AG04450 (cell line): ENCODE results near the gene AKAP7. TPM values are rescaled to one million over a fixed set of nuclear protein-coding genes. Genes with fewer than 3 reads are reported as not detected.

Experiments
- CTCF ChIA-PET: fragments of 300-600, 350-600 bp; formaldehyde crosslinking; extraction: SDS; loops from one replicate; lab custom pipeline; 2022; ENCODE audit warnings: antibody characterized with exemption, inconsistent platforms; lab: Charles Lee
- POLR2A ChIA-PET: fragments of 350-600 bp; formaldehyde crosslinking; extraction: SDS; loops from one replicate; lab custom pipeline; 2021; ENCODE audit warnings: antibody characterized with exemption, inconsistent platforms; lab: Yijun Ruan, JAX
- DNase-seq: peaks from one replicate; pipeline ENCODE4 v3.0.0-alpha.2; 2011; ENCODE audit warnings: low read depth, low spot score
- H3K27ac ChIP-seq: one replicate; pipeline ENCODE4 v1.5.1; 2012; ENCODE audit warnings: low read depth, low read length, control low read depth
- H3K27me3 ChIP-seq: one replicate; pipeline ENCODE4 v1.6.0; 2012; ENCODE audit warnings: low read length; ENCODE audit not compliant: control insufficient read depth, insufficient read depth
- H3K4me3 ChIP-seq: 2 replicates; pipeline ENCODE4 v1.5.1; 2011; ENCODE audit warnings: mild to moderate bottlenecking, low read depth, low read length, control low read depth
- H3K9me3 ChIP-seq: 2 replicates; pipeline ENCODE4 v1.5.1; 2012; ENCODE audit warnings: low read length; ENCODE audit not compliant: control insufficient read depth, insufficient read depth
- CTCF ChIP-seq: IDR thresholded peaks from 2 replicates; pipeline ENCODE4 v1.5.1; 2011; ENCODE audit warnings: low read depth, low read length, control low read depth, inconsistent platforms
- polyA plus RNA-seq: library from polyadenylated mRNA; depleted of rRNA; stranded (reverse); fragments of >200 nt; gene quantifications from 2 replicates; pipeline ENCODE4 v1.2.3, GENCODE V29; 2011

Gene AKAP7
- polyA plus RNA-seq, 1 experiment = 1.9 TPM

- ChIA-PET POLR2A (no interaction called here), CTCF (interaction anchor here (0.9 to 1.1 kb wide), 2 partner anchors 67 to 365 kb away, joined by 5 to 7 read pairs; no protein-coding TSS in a partner anchor)
- H3K4me3 ChIP-seq = peak overlapping the region; percentile 54
- 0 out of 2 replicates have a peak, but pooled peaks have one; percentile 3 for TF ChIP-seq CTCF
- no peaks in the 10 kb centered on the region for H3K9me3 ChIP-seq
- H3K27me3 ChIP-seq = no peaks in the 10 kb centered on the region
- H3K27ac ChIP-seq = no peak overlapping the region
- DNase-seq = peak; percentile 8
These were observed 114.9 kb downstream of the AKAP7 start for GRCh38 chr6:131250122-131250521.

GRCh38 chr6:131250936-131251335, 115.7 kb downstream of the AKAP7 start:
- POLR2A ChIA-PET = no interaction called here

DNA sequence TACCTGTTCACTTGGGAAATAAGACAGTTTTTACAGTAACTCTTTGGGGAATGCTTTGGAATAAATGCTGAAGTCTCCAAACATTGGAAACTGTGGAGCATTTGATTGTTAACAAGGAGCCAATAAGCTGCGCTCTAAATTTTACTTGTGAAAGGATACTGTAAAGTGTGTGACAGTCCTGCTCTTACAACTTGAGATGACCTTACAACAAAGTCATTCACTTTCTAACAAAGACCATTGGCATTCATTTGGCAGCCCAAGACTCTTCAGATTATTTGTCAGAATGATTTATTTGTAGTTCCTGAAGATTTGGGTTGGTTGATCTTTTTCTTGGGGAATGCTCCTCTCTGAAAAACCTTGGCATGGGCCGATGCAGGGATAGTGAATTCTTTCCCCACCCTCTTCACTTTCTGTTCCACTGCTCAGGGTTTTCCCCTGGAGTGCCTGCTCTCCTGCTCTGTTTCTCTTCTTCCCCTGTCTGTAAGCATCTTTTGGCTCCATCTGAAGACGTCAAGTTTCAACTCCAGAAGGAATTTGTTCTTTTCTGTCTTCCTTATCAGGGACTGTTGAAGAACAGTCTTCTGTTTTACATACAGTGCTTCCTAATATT, 116.4 kb downstream of the AKAP7 start:
- CTCF ChIA-PET = no interaction called here

More at GRCh38 chr6:131250936-131251335, 115.7 kb downstream of the AKAP7 start:
- DNase-seq = no peak
- H3K27ac ChIP-seq = no peak overlapping the region
- H3K9me3 ChIP-seq = no peaks in the 10 kb centered on the region
- H3K27me3 ChIP-seq = no peaks in the 10 kb centered on the region
- H3K4me3 ChIP-seq = no peak overlapping the region
- CTCF ChIA-PET = interaction anchor here (0.9 to 1.1 kb wide), 2 partner anchors 68 to 366 kb away, joined by 5 to 7 read pairs; no protein-coding TSS in a partner anchor
- no peak for TF ChIP-seq CTCF

GRCh38 chr6:131255434-131255833, 120.2 kb downstream of the AKAP7 start:
- POLR2A ChIA-PET = no interaction called here
- CTCF ChIA-PET = no interaction called here
- no peak for TF ChIP-seq CTCF
- no peak for DNase-seq
- no peak overlapping the region for H3K4me3 ChIP-seq
- no peaks in the 10 kb centered on the region for H3K9me3 ChIP-seq
- H3K27me3 ChIP-seq = no peaks in the 10 kb centered on the region
- H3K27ac ChIP-seq = no peak overlapping the region

More for the DNA sequence above, 116.4 kb downstream of the AKAP7 start:
- H3K27me3 ChIP-seq = no peaks in the 10 kb centered on the region
- DNase-seq = no peak
- POLR2A ChIA-PET = no interaction called here
- H3K9me3 ChIP-seq = no peaks in the 10 kb centered on the region
- no peak for TF ChIP-seq CTCF
- no peak overlapping the region for H3K4me3 ChIP-seq
- H3K27ac ChIP-seq = no peak overlapping the region

DNA sequence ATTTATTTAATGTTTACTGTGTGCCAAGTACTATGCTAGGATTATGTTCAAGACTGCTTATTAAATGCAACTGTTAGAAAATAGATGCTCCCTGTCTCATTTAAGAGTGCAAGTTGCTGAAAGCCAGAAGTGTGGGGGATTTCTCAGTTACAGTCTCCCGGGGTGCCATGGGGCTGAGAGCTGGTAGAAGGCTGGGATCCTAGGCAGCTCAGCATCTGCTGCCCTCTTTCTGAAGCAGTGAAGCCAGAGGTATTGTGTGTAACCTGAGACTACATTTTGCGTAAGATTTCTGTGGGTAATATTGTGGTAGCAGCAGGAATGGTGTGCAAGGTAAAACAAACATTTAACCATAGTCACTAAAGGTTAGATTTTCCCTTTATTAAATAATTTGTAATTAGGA, 120.6 kb downstream of the AKAP7 start:
- DNase-seq = no peak
- POLR2A ChIA-PET = no interaction called here
- no peak for TF ChIP-seq CTCF
- Histone ChIP-seq H3K27me3 (no peaks in the 10 kb centered on the region), H3K9me3 (no peaks in the 10 kb centered on the region), H3K27ac (no peak overlapping the region), H3K4me3 (no peak overlapping the region)
- CTCF ChIA-PET = no interaction called here
